Right lobe of liver (tissue), 6 donors: Measurements from ENCODE around the gene TMEM247. TPM values are rescaled to one million over a fixed set of nuclear protein-coding genes. Genes with fewer than 3 reads are reported as not detected.

ENCODE experiments used
- ATAC-seq, 4 donors: fragments of 200-7000 bp; cut with Tn5 transposase; one replicate each; pipeline ENCODE4 v1.9.1; 2020; ENCODE audit warnings: mild to moderate bottlenecking in 4 of 4, moderate library complexity in 4 of 4
- DNase-seq, 3 donors: peaks; one replicate each; pipeline ENCODE4 v3.0.0-alpha.2; 2020
- H3K27ac ChIP-seq, 3 donors: fragments of 200-600 bp; one replicate each; pipeline ENCODE4 v1.8.0; 2022
- H3K27me3 ChIP-seq, 2 donors: fragments of 200-600 bp; one replicate each; pipeline ENCODE4 v1.8.0; 2022
- H3K36me3 ChIP-seq, 4 donors: fragments of 200-600 bp; sonication (generic) in 1 of 4; one replicate each; pipeline versions ENCODE4 v1.5.1 to v1.8.0; 2017 to 2022; ENCODE audit warnings: control low read depth in 1 of 4
- H3K4me1 ChIP-seq, 4 donors: fragments of 200-600 bp; sonication (generic) in 1 of 4; one replicate each; pipeline versions ENCODE4 v1.5.1 to v1.8.0; 2017 to 2022; ENCODE audit warnings: control low read depth in 1 of 4
- H3K4me3 ChIP-seq, 3 donors: fragments of 200-600 bp; one replicate each; pipeline ENCODE4 v1.8.0; 2022
- H3K9me3 ChIP-seq, 4 donors: fragments of 200-600 bp; sonication (generic) in 1 of 4; one replicate each; pipeline versions ENCODE4 v1.5.1 to v1.8.0; 2017 to 2022; ENCODE audit warnings: control low read depth in 1 of 4
- CTCF ChIP-seq, 4 donors: fragments of 200-600 bp in 3 of 4; fragments of 450-650 bp in 1 of 4; IDR thresholded peaks; one replicate each; pipeline versions ENCODE4 v1.5.1 to v1.8.0; 2016 to 2022; ENCODE audit warnings: antibody characterized with exemption in 4 of 4, mild to moderate bottlenecking in 2 of 4
- POLR2A ChIP-seq: fragments of 450-650 bp; IDR thresholded peaks from one replicate; pipeline ENCODE4 v1.6.1; 2017; ENCODE audit warnings: antibody characterized with exemption, mild to moderate bottlenecking
- WGBS: methylation state at CpG from one replicate; pipeline ENCODE4 v1.1.6; 2018; ENCODE audit warnings: low coverage, low lambda C conversion rate; ENCODE audit not compliant: insufficient coverage; ENCODE audit errors: missing lambda C conversion rate; 5-methylcytosine and 5-hydroxymethylcytosine counted together
- intact Hi-C, 2 donors: fragments of 100-400 bp; cut with DNase I; formaldehyde crosslinking; loops; one replicate each; pipeline versions ENCODE4 v1.11.2 to v1.14.1; 2022
- total RNA-seq, 6 experiments: library from RNA; depleted of rRNA in 2 of 6; stranded (reverse); fragments of >200 nt in 2 of 6; fragmentation: NEBNext Ultra II Directional in 3 of 6; extraction: Animal tissue kit (Norgen Biotek cat#: 25700) in 3 of 6; gene quantifications; one replicate each; pipeline versions ENCODE4 v1.1.0 to v1.2.4, GENCODE V29; 2016 to 2023
- donor health status: DM: no; HTN: yes; CAD: no.
- donor health status: DM: no; HTN: no; CAD: no.
- donor health status: DM: no; HTN: no; CAD: no.
- donor health status: DM: no; HTN: yes; CAD: no.
- donor health status: DM: no; HTN: yes; CAD: no.

TMEM247 gene
- total RNA-seq, 6 experiments from 2014 or later, result not detected

- ATAC-seq (peak in 1 of 4 donors; percentile 62), DNase-seq (no peak)
- WGBS, result 79% methylated on average over 6 of the region's 6 CpGs
- H3K27ac ChIP-seq, result no peak overlapping the region
- TF ChIP-seq POLR2A (no peak), CTCF (IDR thresholded peaks at IDR 0.05) (no peak)
- H3K4me3 ChIP-seq, result no peak overlapping the region
- H3K4me1 ChIP-seq, result no peaks in the 10 kb centered on the region
- H3K9me3 ChIP-seq, result no peaks in the 10 kb centered on the region
- intact Hi-C loops, result no loop called here
- H3K36me3 ChIP-seq, result no peaks in the 10 kb centered on the region
- H3K27me3 ChIP-seq, result no peaks in the 10 kb centered on the region
Observed at GRCh38 chr2:46481198-46482193, 2.1 kb downstream of the TMEM247 start.

GRCh38 chr2:46482490-46482889, 3.1 kb downstream of the TMEM247 start:
- no peak for ATAC-seq
- WGBS, result 60% methylated on average over 4 of the region's 4 CpGs

GRCh38 chr2:46485002-46485401, 5.6 kb downstream of the TMEM247 start:
- intact Hi-C loops, result no loop called here
- H3K9me3 ChIP-seq, result no peaks in the 10 kb centered on the region
- TF ChIP-seq CTCF (IDR thresholded peaks at IDR 0.05), result no peak
- TF ChIP-seq POLR2A, result no peak
- no peak overlapping the region for H3K27ac ChIP-seq
- no peaks in the 10 kb centered on the region for H3K36me3 ChIP-seq
- ATAC-seq (no peak), DNase-seq (no peak)
- H3K27me3 ChIP-seq, result no peaks in the 10 kb centered on the region
- H3K4me3 ChIP-seq, result no peak overlapping the region
- no peaks in the 10 kb centered on the region for H3K4me1 ChIP-seq
- WGBS, result 95% methylated on average over 4 of the region's 5 CpGs

More at GRCh38 chr2:46482490-46482889, 3.1 kb downstream of the TMEM247 start:
- no peak for TF ChIP-seq POLR2A
- TF ChIP-seq CTCF (IDR thresholded peaks at IDR 0.05), result no peak
- H3K27me3 ChIP-seq, result no peaks in the 10 kb centered on the region
- intact Hi-C loops, result no loop called here
- DNase-seq, result no peak
- no peak overlapping the region for H3K27ac ChIP-seq
- no peak overlapping the region for H3K4me3 ChIP-seq
- no peaks in the 10 kb centered on the region for H3K4me1 ChIP-seq
- H3K36me3 ChIP-seq, result no peaks in the 10 kb centered on the region
- H3K9me3 ChIP-seq, result no peaks in the 10 kb centered on the region

- Histone ChIP-seq H3K4me1 (no peaks in the 10 kb centered on the region), H3K27ac (no peak overlapping the region), H3K36me3 (no peaks in the 10 kb centered on the region), H3K27me3 (no peaks in the 10 kb centered on the region), H3K9me3 (no peaks in the 10 kb centered on the region), H3K4me3 (no peak overlapping the region)
- no peak for TF ChIP-seq POLR2A
- TF ChIP-seq CTCF (IDR thresholded peaks at IDR 0.05), result no peak
- DNase-seq, result no peak
- no peak for ATAC-seq
- intact Hi-C loops, result no loop called here
- WGBS, result 75% methylated on average over 2 of the region's 3 CpGs
Observed at GRCh38 chr2:46486436-46486835, 7.1 kb downstream of the TMEM247 start.
